ENCODE results near the gene RMI2. TPM values are rescaled to one million over a fixed set of nuclear protein-coding genes. Genes with fewer than 3 reads are reported as not detected.

RMI2 gene
- total and polyA plus RNA-seq, 9 of the 15 experiments (the other 6 are each of a cell fraction or from before 2014, with no cell fraction given): 8.0 to 43.4 (median 32.5) TPM

- no peaks in the 10 kb centered on the region for H3K36me3 ChIP-seq (ENCODE audit: control insufficient read depth, insufficient read depth, low read length)
- no peak for FAIRE-seq
- H2AFZ ChIP-seq (ENCODE audit: low read depth, low read length): no peak overlapping the region
- H3K4me1 ChIP-seq (replicated peaks in 1 of 2; ENCODE audit: control insufficient read depth in 2 of 2, insufficient read depth in 2 of 2, low read length in 2 of 2): peaks cover 14 to 50% of the 10 kb centered on the region in 2 experiments; a peak in 4 of 5 replicates
- no peaks in the 10 kb centered on the region for H3K9me1 ChIP-seq (ENCODE audit: control insufficient read depth, insufficient read depth, low read length)
- no peak overlapping the region for H3K27ac ChIP-seq (ENCODE audit: extremely low read depth, low read depth, low read length)
- H3K79me2 ChIP-seq (ENCODE audit: control insufficient read depth, insufficient read depth, low read length): no peaks in the 10 kb centered on the region
- no peak overlapping the region for H3K4me2 ChIP-seq (ENCODE audit: insufficient read depth, low read length)
- ChIA-PET POLR2A (interaction anchor here (0.7 to 1.4 kb wide), 5 partner anchors 12 to 394 kb away, joined by 3 to 5 read pairs (median 3); partner anchors contain the start of gene SOCS1), CTCF (ENCODE audit: low intra/inter-chr PET ratio) (interaction anchor here (0.7 to 1.7 kb wide), 2 partner anchors 395 to 466 kb away, joined by 3 to 6 read pairs; no protein-coding TSS in a partner anchor)
- H3K9me3 ChIP-seq (replicated peaks; ENCODE audit: control insufficient read depth, insufficient read depth, low read depth, low read length): no peaks in the 10 kb centered on the region
- WGBS (ENCODE audit: insufficient coverage, low coverage, missing lambda C conversion rate): 38% methylated on average over 7 of the region's 7 CpGs
- no peak for TF ChIP-seq L3MBTL2 (IDR thresholded peaks at IDR 0.05)
- TF ChIP-seq, protein P1, sequence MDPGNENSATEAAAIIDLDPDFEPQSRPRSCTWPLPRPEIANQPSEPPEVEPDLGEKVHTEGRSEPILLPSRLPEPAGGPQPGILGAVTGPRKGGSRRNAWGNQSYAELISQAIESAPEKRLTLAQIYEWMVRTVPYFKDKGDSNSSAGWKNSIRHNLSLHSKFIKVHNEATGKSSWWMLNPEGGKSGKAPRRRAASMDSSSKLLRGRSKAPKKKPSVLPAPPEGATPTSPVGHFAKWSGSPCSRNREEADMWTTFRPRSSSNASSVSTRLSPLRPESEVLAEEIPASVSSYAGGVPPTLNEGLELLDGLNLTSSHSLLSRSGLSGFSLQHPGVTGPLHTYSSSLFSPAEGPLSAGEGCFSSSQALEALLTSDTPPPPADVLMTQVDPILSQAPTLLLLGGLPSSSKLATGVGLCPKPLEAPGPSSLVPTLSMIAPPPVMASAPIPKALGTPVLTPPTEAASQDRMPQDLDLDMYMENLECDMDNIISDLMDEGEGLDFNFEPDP (CRISPR knock-in tag; IDR thresholded peaks at IDR 0.05): no peak
- TF ChIP-seq GABPB1 (CRISPR knock-in tag; IDR thresholded peaks at IDR 0.05): no peak
- no peak for TF ChIP-seq MAFK (IDR thresholded peaks at IDR 0.05; ENCODE audit: low read length)
- no peak for TF ChIP-seq NR0B1 (IDR thresholded peaks at IDR 0.05; ENCODE audit: partially characterized antibody)
- no peak for TF ChIP-seq SETDB1 (IDR thresholded peaks at IDR 0.05; ENCODE audit: low read length)
- no peak for TF ChIP-seq SP2 (IDR thresholded peaks at IDR 0.05; ENCODE audit: extremely low read depth, low read depth, low read length, poor library complexity, severe bottlenecking)
- no peaks in the 10 kb centered on the region for H3K27me3 ChIP-seq (ENCODE audit: control insufficient read depth in 2 of 2, insufficient read depth in 2 of 2, low read length in 2 of 2)
- intact Hi-C loops (cut with micrococcal nuclease) (no loop called here), in situ Hi-C loops (cut with MboI) (no loop called here)
- no peaks in the 10 kb centered on the region for H4K20me1 ChIP-seq (replicated peaks; ENCODE audit: control insufficient read depth, insufficient read depth, low read length)
- no peak overlapping the region for H3K4me3 ChIP-seq
- H3K9ac ChIP-seq (ENCODE audit: insufficient read depth in 1 of 2, low read depth in 2 of 2, low read length in 2 of 2): no peak overlapping the region
- no TSS peak for BruUV-seq (replicated peaks)
- ATAC-seq: no peak
- DNase-seq (ENCODE audit: extremely low read depth in 1 of 4, low spot score in 3 of 4): no peak
Measured at GRCh38 chr16:11358531-11358930, 13.3 kb downstream of the RMI2 start.
